Stimulated activated naive CD4-positive, alpha-beta T cell (primary cell): ENCODE data around the gene PAX4.

ENCODE experiments used
- DNase-seq, 6 experiments: peaks; one replicate each; lab custom pipeline; 2025; lab: John Stamatoyannopoulos, UW

PAX4 gene

GRCh38 chr7:127629268-127629854, 11.4 kb upstream of the PAX4 start:
- DNase-seq = peak in 4 of 6 experiments; percentile 2 to 18 (median 8)

DNA sequence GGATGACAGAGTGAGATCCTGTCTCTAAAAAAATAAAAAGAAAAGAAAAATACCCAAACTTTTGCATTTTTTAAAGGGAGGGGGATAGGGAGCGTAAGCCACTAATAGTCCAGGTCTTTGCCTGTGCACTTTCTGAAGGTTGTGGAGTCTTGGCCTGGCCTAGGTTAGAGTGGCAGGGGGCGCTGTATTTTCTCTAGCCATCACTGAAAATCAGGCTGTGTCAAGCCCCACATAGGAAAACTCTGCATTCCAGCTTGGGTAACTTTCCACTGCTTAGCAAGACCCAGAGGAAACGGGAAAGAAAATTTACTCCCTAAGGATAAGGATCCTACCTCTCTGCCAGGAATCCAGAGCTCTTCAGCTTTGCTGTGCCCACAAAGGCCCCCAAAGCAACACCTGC, 10.5 kb upstream of the PAX4 start:
- DNase-seq = no peak

- no peak for DNase-seq
Measured at GRCh38 chr7:127625331-127625730, 7.4 kb upstream of the PAX4 start.

GRCh38 chr7:127620406-127621233, 2.7 kb upstream of the PAX4 start:
- no peak for DNase-seq

GRCh38 chr7:127619681-127620405, 1.9 kb upstream of the PAX4 start:
- DNase-seq = no peak

- DNase-seq = no peak
Measured at GRCh38 chr7:127618775-127619174, 833 bp upstream of the PAX4 start.

DNA sequence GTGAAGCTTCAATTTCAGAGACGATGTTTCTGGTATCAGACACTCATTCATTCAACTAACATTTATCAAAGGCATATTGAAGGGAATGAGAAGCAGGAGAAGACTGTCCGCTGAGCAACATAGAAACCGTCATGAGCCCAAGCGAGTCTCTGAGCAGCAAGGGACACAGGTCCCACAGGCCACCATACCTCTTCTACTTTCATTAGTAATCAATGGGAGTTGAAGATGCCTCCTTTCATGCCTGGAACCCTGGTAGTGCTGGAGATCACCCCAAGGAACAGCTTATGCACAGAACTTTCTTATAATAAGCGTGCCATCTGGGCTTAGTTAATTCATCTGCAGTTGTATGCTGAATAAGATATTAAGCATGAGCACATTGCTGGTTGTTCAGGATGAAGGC, 1.2 kb downstream of the PAX4 start:
- DNase-seq = no peak

DNA sequence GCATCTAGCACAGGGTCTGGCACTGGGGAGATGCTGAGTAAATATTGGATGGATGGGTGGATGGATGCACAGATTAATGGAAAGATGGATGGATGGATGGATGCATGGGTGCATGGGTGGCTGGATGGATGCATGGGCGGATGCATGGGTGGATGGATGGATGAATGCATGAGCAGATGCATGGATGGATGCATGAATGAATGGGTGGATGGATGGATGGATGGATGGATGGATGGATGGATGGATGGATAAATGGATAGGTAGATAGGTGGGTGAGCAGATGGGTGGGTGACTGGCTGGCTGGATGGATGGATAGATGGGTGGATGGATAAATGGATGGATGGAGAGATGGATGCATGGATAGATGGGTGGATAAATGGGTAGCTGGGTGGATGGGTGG, 5.7 kb downstream of the PAX4 start:
- DNase-seq = no peak

DNA sequence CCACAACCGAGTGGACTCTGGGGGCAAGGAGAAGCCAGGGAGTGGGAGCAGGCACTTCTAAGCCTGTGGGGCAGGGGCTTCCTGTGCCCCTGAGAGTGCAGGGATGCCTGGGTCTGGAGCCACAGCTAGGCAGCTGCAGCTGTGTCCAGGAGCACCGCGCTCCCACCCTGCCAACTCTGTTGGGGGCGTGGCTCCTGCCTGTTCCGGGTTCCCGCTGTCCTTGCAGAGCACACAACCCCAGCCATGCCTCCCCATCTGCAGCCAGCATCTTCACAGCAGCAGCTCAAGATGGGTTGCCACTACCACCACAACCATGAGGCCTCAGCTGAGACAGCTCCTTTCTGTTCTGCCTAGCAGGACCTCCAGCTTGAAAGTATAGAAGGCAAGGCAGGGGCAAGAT, 8.6 kb downstream of the PAX4 start:
- no peak for DNase-seq

DNA sequence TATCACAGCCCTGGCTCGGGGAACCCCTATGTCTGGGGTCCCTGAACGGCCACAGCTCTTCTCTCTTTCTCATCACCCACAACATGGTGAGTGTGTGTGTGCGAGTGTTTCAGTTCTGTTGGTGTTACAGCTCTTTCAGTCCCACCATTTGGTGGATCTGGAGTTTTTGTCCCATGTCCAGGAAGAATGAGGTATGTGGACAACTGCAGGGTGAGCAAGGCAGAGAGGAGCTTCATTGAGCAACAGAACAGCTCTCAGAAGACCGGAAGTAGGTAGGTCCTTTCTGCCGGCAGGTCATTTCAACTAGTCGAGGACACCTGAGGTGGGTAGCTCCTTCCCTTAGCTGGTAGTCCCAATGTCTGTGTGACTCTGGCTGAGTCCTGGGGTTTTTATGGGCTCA, 9.5 kb downstream of the PAX4 start:
- DNase-seq = no peak

- no peak for DNase-seq
Measured at GRCh38 chr7:127600885-127601284, 17.1 kb downstream of the PAX4 start.

DNA sequence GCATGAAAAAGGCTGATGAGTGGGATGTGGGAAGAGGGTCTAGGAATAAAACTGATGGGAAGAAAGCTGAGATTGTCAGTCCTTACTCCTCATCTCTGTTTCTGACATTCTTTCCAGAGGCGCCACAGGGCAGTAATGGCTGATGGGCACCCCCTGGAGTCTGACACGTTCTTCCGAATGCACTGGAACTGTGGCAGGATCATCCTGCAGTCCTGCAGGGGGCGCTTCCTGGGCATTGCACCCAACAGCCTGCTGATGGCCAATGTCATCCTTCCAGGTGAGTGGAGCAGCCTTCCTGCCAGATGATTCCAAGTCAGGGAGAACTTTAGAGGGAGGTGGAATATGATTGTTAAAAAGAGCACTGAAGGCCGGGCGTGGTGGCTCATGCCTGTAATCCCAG, 19.6 kb downstream of the PAX4 start:
- DNase-seq = no peak

- no peak for DNase-seq
Measured at GRCh38 chr7:127595737-127596136, 22.2 kb downstream of the PAX4 start.

GRCh38 chr7:127594490-127594889, 23.5 kb downstream of the PAX4 start:
- no peak for DNase-seq

GRCh38 chr7:127592550-127592949, 25.4 kb downstream of the PAX4 start:
- no peak for DNase-seq

DNA sequence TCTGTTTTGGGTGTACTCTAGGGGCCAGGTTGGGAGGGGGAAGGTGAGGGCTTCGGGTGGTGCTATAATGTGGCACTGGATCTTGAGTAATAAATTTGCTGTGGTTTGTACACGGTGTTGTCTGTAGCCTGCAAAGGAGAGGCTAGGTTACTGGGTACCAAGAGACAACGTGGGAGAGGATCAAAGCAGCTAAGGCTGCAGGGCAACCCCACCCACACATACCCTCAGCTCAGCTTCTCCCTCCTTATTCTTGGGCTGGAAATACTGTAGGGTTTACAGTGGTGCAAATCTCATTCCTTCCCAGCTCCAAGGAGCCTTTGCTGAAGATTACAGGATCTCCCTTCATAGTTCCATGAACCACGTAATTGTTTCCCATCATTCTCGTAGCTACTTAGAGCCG, 26.4 kb downstream of the PAX4 start:
- DNase-seq = no peak

GRCh38 chr7:127591189-127591588, 26.8 kb downstream of the PAX4 start:
- DNase-seq = no peak

DNA sequence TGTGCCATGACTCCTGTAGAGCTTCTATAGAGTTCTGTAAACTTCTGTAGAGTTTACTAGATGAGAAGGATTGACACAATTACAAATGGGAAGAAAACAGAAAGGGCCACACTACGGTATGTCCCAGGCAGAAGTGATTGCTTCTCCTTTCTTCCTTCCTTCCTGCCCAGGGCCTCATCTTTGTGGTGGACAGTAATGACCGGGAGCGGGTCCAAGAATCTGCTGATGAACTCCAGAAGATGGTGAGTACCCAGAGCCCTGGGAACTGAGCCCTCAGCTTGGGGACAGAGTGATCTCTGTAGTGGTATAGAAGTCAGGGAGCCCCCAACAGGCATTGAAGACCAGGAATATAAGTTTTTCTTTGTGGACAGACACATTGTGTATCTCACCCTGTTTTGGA, 28.0 kb downstream of the PAX4 start:
- DNase-seq = no peak

DNA sequence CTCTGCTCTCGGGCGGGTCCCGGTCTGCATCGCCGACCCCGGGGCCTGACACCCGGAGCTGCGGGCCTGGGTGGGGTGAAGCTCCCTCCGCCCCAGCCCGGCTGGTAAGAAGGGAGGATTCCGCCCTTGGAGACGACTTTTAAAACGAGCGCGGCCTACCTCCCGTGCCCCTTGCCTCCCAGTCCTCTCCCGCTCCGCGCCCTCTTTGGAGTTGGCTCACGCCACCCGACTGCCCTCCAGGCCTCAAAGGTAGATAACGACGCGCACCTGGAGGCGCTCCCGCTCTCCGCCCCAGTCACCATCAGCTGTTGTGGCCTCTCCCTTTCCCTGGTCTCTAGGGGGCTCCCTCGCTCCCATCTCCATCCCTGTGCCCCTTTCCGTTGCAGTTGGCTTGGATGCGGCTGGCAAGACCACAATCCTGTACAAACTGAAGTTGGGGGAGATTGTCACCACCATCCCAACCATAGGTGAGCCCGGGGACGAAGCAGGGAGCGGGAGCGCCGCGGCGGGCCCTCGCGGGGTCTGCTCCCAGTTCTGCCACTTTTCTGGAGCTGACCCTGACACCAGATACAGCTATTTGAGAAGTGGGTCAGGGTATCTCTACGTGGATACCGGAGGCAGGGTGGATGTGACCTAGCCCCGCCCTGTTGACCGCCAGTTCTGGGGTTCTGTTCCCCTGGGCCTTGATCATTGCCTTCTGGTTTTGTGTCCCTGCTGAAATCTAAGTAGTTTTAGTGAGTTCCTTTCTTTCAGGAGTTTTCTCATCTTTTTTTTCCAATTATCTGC, 29.1 kb downstream of the PAX4 start:
- peak in 2 of 6 experiments; percentile 38 to 44 for DNase-seq

- peak; percentile 73 to 90 (median 86) for DNase-seq
Measured at GRCh38 chr7:127588019-127588696, 29.8 kb downstream of the PAX4 start, which contains the start of gene ARF5. Gene ARF5, plus strand, starts transcription at chr7:127588411. Its CDS starts 88 bp downstream, at chr7:127588499.

DNA sequence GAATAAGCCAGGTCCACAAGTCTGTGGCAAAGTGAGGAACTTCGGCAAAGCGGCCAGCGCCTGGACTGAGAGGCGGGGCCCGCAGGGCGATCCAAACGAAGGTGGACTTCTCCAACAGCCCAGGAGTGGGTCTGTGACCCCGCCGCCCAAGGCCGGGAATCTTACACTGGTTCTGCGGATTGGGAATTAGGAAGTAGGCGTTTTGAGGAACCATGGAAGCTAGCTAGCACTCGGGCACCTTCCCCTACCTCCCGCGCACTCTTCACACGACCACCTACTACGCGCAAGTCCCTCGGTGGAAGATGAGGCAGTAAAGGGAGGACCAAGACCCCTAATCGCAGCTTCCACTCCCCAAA, 30.3 kb downstream of the PAX4 start:
- no peak for DNase-seq

DNA sequence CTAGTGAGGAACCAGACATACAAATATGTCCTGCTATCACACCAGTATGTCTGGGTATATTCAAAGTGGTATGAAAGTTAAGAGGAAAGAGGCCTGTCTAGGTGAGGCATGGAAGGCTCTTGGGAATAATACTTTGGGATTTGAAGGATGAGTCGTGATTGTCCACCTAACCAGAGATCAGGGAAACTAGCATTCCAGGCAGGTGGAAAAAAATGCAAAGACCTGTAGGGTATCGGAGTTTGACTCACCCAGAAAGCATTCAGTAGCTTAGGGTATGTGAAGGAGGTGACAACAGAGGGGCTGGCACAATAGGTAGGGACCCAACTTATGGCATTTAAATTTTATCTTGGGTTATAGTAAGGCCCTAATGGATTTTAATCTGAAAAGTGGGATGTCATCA, 31.6 kb downstream of the PAX4 start:
- DNase-seq = no peak
